K562 (cell line): ENCODE data around the gene CRK. TPM values are rescaled to one million over a fixed set of nuclear protein-coding genes. Genes with fewer than 3 reads are reported as not detected.
"Not testable (repeated sequence)": the region's sequence is repeated elsewhere in the genome, so short reads cannot be mapped to it uniquely, and the experiment has no call there.

ENCODE experiments used
- ATAC-seq: fragments of 200-7000 bp; cut with Tn5 transposase; 3 replicates; pipeline ENCODE4 v1.9.1; 2020; ENCODE audit warnings: moderate library complexity
- BruUV-seq: library from RNA; stranded (reverse); fragments of 400-500 nt; replicated peaks from 2 replicates; lab custom pipeline; 2021; lab: Mats Ljungman, UMichigan
- CTCF ChIA-PET: fragments of 300-600 bp; formaldehyde crosslinking; extraction: SDS; loops from one replicate; lab custom pipeline; 2021; ENCODE audit warnings: low intra/inter-chr PET ratio; lab: Yijun Ruan, JAX
- POLR2A ChIA-PET: fragments of 300-600, 350-650 bp; sonication (Branson Sonifier 250); formaldehyde crosslinking; extraction: SDS; loops from one replicate; lab custom pipeline; 2021; ENCODE audit warnings: antibody characterized with exemption, inconsistent platforms; lab: Yijun Ruan, JAX
- DNase-seq, 4 experiments: peaks; one replicate each; pipeline versions ENCODE4 v3.0.0 to v3.0.0-alpha.2; 2011 to 2018; ENCODE audit warnings: low spot score in 3 of 4, mixed read lengths in 3 of 4; ENCODE audit errors: extremely low read depth in 1 of 4
- FAIRE-seq: peaks from 2 replicates; lab custom pipeline; 2011; peaks lifted over from hg19 to GRCh38; lab: Jason Lieb, UNC
- H2AFZ ChIP-seq: 2 replicates; pipeline ENCODE4 v1.6.0; 2011; ENCODE audit warnings: low read depth, low read length, control low read depth, inconsistent platforms
- H3K27ac ChIP-seq: fragments of 200-600 bp; 3 replicates; pipeline ENCODE4 v1.8.0; 2011; ENCODE audit warnings: low read depth, mild to moderate bottlenecking, control low read depth, inconsistent platforms, low read length, moderate library complexity, mixed read lengths; ENCODE audit errors: extremely low read depth
- H3K27me3 ChIP-seq, 2 experiments: fragments of 300-600 bp in 1 of 2; 2 replicates in 1 of 2; 3 replicates in 1 of 2; pipeline versions ENCODE4 v1.6.0 to v1.8.0; 2011; ENCODE audit warnings: inconsistent platforms in 2 of 2, low read length in 2 of 2, mild to moderate bottlenecking in 1 of 2, mixed read lengths in 1 of 2, moderate library complexity in 1 of 2; ENCODE audit not compliant: control insufficient read depth in 2 of 2, insufficient read depth in 2 of 2
- H3K36me3 ChIP-seq: fragments of 300-600 bp; 3 replicates; pipeline ENCODE4 v1.8.0; 2011; ENCODE audit warnings: mild to moderate bottlenecking, low read length, inconsistent platforms; ENCODE audit not compliant: control insufficient read depth, insufficient read depth
- H3K4me1 ChIP-seq, 2 experiments: fragments of 200-600 bp in 1 of 2; replicated peaks in 1 of 2; 2 replicates in 1 of 2; 3 replicates in 1 of 2; pipeline versions ENCODE4 v1.5.1 to v1.8.0; 2011; ENCODE audit warnings: inconsistent platforms in 2 of 2, low read length in 2 of 2, mild to moderate bottlenecking in 1 of 2, mixed read lengths in 1 of 2, moderate library complexity in 1 of 2; ENCODE audit not compliant: control insufficient read depth in 2 of 2, insufficient read depth in 2 of 2
- H3K4me2 ChIP-seq: 2 replicates; pipeline ENCODE4 v1.6.1; 2011; ENCODE audit warnings: low read length, control low read depth, inconsistent platforms, mixed read lengths; ENCODE audit not compliant: insufficient read depth
- H3K4me3 ChIP-seq: fragments of 200-600 bp; sonication (generic), shearing (Covaris generic); 2 replicates; pipeline ENCODE4 v1.5.1; 2016; ENCODE audit warnings: control low read depth, inconsistent platforms
- H3K79me2 ChIP-seq: fragments of 200-600 bp; 3 replicates; pipeline ENCODE4 v1.8.0; 2011; ENCODE audit warnings: low read length, inconsistent platforms; ENCODE audit not compliant: control insufficient read depth, insufficient read depth
- H3K9ac ChIP-seq, 2 experiments: 2 replicates each; pipeline versions ENCODE4 v1.6.0 to v1.6.1; 2011; ENCODE audit warnings: low read depth in 2 of 2, low read length in 2 of 2, control low read depth in 1 of 2, inconsistent platforms in 1 of 2, mild to moderate bottlenecking in 1 of 2, mixed read lengths in 1 of 2; ENCODE audit not compliant: insufficient read depth in 1 of 2
- H3K9me1 ChIP-seq: one replicate; pipeline ENCODE4 v1.6.0; 2011; ENCODE audit warnings: inconsistent platforms, mild to moderate bottlenecking, low read length, moderate library complexity; ENCODE audit not compliant: control insufficient read depth, insufficient read depth
- H3K9me3 ChIP-seq: replicated peaks from 2 replicates; pipeline ENCODE4 v1.5.1; 2011; ENCODE audit warnings: low read depth, low read length, inconsistent platforms; ENCODE audit not compliant: control insufficient read depth, insufficient read depth
- H4K20me1 ChIP-seq: replicated peaks from 2 replicates; pipeline ENCODE4 v1.6.1; 2011; ENCODE audit warnings: low read length, inconsistent platforms, mixed read lengths; ENCODE audit not compliant: control insufficient read depth, insufficient read depth
- ARID2 ChIP-seq: fragments of 450-650 bp; IDR thresholded peaks from 2 replicates; pipeline ENCODE4 v1.6.1; 2017; ENCODE audit warnings: antibody characterized with exemption, mild to moderate bottlenecking
- BRCA1 ChIP-seq, 2 experiments: fragments of 450-650 bp in 1 of 2; sonication (generic) in 1 of 2; formaldehyde crosslinking in 1 of 2; IDR thresholded peaks; 2 replicates each; pipeline versions ENCODE4 v1.5.0 to v1.6.1; 2017 to 2020; ENCODE audit warnings: mild to moderate bottlenecking in 1 of 2, missing genetic modification reagents in 1 of 2
- DNMT1 ChIP-seq: fragments of 450-650 bp; IDR thresholded peaks from 2 replicates; pipeline ENCODE4 v1.6.1; 2016; ENCODE audit warnings: antibody characterized with exemption, mild to moderate bottlenecking
- LARP7 ChIP-seq: fragments of 450-650 bp; IDR thresholded peaks from 2 replicates; pipeline ENCODE4 v1.6.1; 2016
- NFIX ChIP-seq: fragments of 250-450 bp; sonication (Bioruptor Pico); IDR thresholded peaks from 2 replicates; pipeline ENCODE4 v1.4.0; 2020; ENCODE audit warnings: low read depth, mild to moderate bottlenecking, moderate library complexity
- RAD21 ChIP-seq, 2 experiments: fragments of 250-450 bp in 1 of 2; fragments of 450-650 bp in 1 of 2; sonication (Bioruptor Pico) in 1 of 2; formaldehyde crosslinking in 1 of 2; IDR thresholded peaks in 1 of 2; conservative IDR thresholded peaks in 1 of 2; 2 replicates each; pipeline versions ENCODE4 v1.4.0 to v1.8.0; 2020 to 2022; ENCODE audit warnings: mild to moderate bottlenecking in 2 of 2, moderate library complexity in 1 of 2
- TAF7 ChIP-seq: fragments of 450-650 bp; IDR thresholded peaks from 2 replicates; pipeline ENCODE4 v1.6.1; 2016; ENCODE audit warnings: missing genetic modification characterization, missing compliant biosample characterization
- TAL1 ChIP-seq: fragments of 450-650 bp; IDR thresholded peaks from 2 replicates; pipeline ENCODE4 v1.6.1; 2016; ENCODE audit warnings: mild to moderate bottlenecking
- XRCC4 ChIP-seq: IDR thresholded peaks from one replicate; pipeline ENCODE4 v1.6.1; 2011; ENCODE audit not compliant: insufficient read depth, insufficient read length; ENCODE audit errors: extremely low read depth
- ZNF133 ChIP-seq: fragments of 250-450 bp; sonication (Bioruptor Pico); IDR thresholded peaks from 2 replicates; pipeline ENCODE4 v1.4.0; 2020; ENCODE audit warnings: mild to moderate bottlenecking
- ZNF384 ChIP-seq: IDR thresholded peaks from 2 replicates; pipeline ENCODE4 v1.6.1; 2012; ENCODE audit warnings: low read depth, low read length, improper control_type of control experiment
- ZNF79 ChIP-seq: fragments of 250-450 bp; sonication (Bioruptor Pico); IDR thresholded peaks from 2 replicates; pipeline ENCODE4 v1.4.0; 2020; ENCODE audit warnings: low read depth, mild to moderate bottlenecking, moderate library complexity
- WGBS: fragments of 100-300 bp; shearing (Covaris generic); methylation state at CpG from one replicate; pipeline ENCODE4 v1.1.6; 2016; ENCODE audit warnings: low coverage, mixed read lengths; ENCODE audit not compliant: insufficient coverage; ENCODE audit errors: missing lambda C conversion rate; 5-methylcytosine and 5-hydroxymethylcytosine counted together
- in situ Hi-C: fragments of 300-500 bp; cut with MboI; formaldehyde crosslinking; loops from 4 replicates; pipeline ENCODE4 v1.15.0; 2018; ENCODE audit warnings: inconsistent platforms, mixed read lengths
- intact Hi-C: fragments of 100-400 bp; cut with micrococcal nuclease; formaldehyde crosslinking; loops from 2 replicates; pipeline ENCODE4 v1.14.2; 2022
- polyA plus RNA-seq, 8 experiments: library from polyadenylated mRNA; depleted of rRNA in 4 of 8; stranded (reverse) in 5 of 8; unstranded in 3 of 8; fragments of >200 nt; fragmentation: Nextera tagmentation in 2 of 8; fragmentation: Illumina TruSeq in 1 of 8; extraction: Ambion mirVana in 2 of 8; extraction: Trizol in 1 of 8; gene quantifications; 2 replicates each; pipeline versions ENCODE4 v1.2.1 to v1.2.3, GENCODE V29; 2011 to 2014; ENCODE audit warnings: inconsistent platforms in 1 of 8, missing spikeins in 1 of 8
- total RNA-seq, 7 experiments: library from RNA; depleted of rRNA in 6 of 7; stranded (reverse); fragments of >200 nt in 6 of 7; fragmentation: Illumina TruSeq in 2 of 7; extraction: Trizol in 2 of 7; gene quantifications; 2 replicates each; pipeline versions ENCODE4 v1.2.1 to v1.2.3, GENCODE V29; 2011 to 2021; ENCODE audit warnings: low replicate concordance in 1 of 7
- TF ChIP-seq, protein P1 (sequence below): sonication (generic); formaldehyde crosslinking; IDR thresholded peaks from 2 replicates; pipeline ENCODE4 v1.8.0; 2022; ENCODE audit warnings: missing genetic modification reagents, mild to moderate bottlenecking, borderline replicate concordance
- TF ChIP-seq, protein P2 (sequence below): fragments of 250-450 bp; sonication (Bioruptor Pico); IDR thresholded peaks from 2 replicates; pipeline ENCODE4 v1.8.0; 2021; ENCODE audit warnings: moderate library complexity, mild to moderate bottlenecking, inconsistent platforms

The CRK gene
- total and polyA plus RNA-seq, 9 of the 15 experiments (the other 6 are each of a cell fraction or from before 2014, with no cell fraction given), result 13.1 to 40.2 (median 26.1) TPM

DNA sequence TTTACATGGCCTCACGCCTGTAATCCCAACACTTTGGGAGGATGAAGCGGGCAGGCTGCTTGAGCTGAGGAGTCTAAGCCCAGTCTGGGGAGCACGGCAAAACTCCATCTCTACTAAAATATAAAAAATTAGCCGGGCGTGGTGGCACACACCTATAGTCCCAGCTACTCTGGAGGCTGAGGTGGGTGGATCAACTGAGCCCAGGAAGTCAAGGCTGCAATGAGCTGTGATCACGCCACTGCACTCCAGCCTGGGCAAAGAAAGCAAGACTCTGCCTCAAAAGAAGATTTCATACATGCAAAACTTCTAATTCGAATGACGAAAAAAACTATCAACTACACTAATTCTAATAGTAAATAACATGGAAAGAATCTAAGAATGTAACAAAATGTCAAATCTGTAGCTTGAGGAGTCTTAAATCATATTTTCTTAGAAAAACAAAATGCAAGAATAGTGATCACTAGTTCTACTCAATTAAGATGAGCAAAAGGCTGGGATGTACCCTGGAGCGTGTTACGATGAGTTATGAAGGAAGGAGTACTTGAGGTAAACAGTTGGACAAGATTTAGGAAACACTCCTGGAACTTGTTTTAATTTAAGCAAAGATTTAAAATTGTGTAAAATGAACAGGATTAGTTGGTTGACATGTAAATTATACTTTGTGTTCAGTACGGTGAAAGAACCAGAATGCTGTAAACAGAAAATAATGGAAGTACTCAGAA is 76.7 kb downstream of the CRK start:
- ATAC-seq, result no peak

DNA sequence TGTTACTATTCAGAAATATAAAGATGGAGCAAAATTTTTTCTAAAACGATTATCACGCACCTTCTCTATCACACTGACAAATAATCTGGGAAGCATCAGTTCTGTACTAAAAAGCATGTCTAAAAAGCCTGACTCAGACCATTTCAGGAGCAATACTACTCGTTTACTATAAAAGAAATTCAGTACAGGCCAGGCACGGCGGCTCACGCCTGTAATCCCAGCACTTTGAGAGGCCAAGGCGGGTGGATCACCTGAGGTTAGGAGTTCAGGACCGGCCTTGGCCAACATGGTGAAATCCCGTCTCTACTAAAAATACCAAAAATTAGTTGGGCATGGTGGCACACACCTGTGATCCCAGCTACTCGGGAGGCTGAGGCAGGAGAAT is 77.6 kb downstream of the CRK start:
- BruUV-seq, ATAC-seq, H3K27ac ChIP-seq, H3K27me3 ChIP-seq, H3K4me2 ChIP-seq, FAIRE-seq, H3K9me1 ChIP-seq, H3K9ac ChIP-seq, H3K4me3 ChIP-seq, H2AFZ ChIP-seq, DNase-seq, in situ Hi-C loops, intact Hi-C loops, H3K9me3 ChIP-seq, H3K4me1 ChIP-seq, CTCF ChIA-PET: not testable (repeated sequence)
- peaks cover 63% of the 10 kb centered on the region for H3K36me3 ChIP-seq
- H3K79me2 ChIP-seq, result peaks cover 98% of the 10 kb centered on the region
- 79% methylated on average over 8 of the region's 10 CpGs for WGBS
- H4K20me1 ChIP-seq, result peaks cover 67% of the 10 kb centered on the region
- POLR2A ChIA-PET, result interaction anchor here (1.5 kb wide), 1 partner anchor 8 kb away, joined by 9 read pairs; no protein-coding TSS in a partner anchor

More for the DNA sequence above, 76.7 kb downstream of the CRK start:
- intact Hi-C loops, result no loop called here
- ChIA-PET POLR2A (interaction anchor here (0.7 to 2.6 kb wide), 3 partner anchors 8 to 17 kb away, joined by 3 to 8 read pairs (median 6); no protein-coding TSS in a partner anchor), CTCF (no interaction called here)
- H3K9me3 ChIP-seq, result no peaks in the 10 kb centered on the region
- no peaks in the 10 kb centered on the region for H3K27me3 ChIP-seq
- no peaks in the 10 kb centered on the region for H3K9me1 ChIP-seq
- H3K4me1 ChIP-seq, result no peaks in the 10 kb centered on the region; a peak in 3 of 5 replicates
- H3K4me2 ChIP-seq, result no peak overlapping the region
- H4K20me1 ChIP-seq, result peaks cover 58% of the 10 kb centered on the region
- H3K36me3 ChIP-seq, result peaks cover 58% of the 10 kb centered on the region; the same call in 2 of the 3 replicates
- in situ Hi-C loops, result no loop called here
- no peak overlapping the region for H3K27ac ChIP-seq
- WGBS, result 91% methylated on average over 10 of the region's 11 CpGs
- no peak overlapping the region for H2AFZ ChIP-seq
- no peak for DNase-seq
- no TSS peak for BruUV-seq
- no peak for FAIRE-seq
- H3K79me2 ChIP-seq, result peaks cover 98% of the 10 kb centered on the region
- H3K4me3 ChIP-seq, result no peak overlapping the region
- TF ChIP-seq XRCC4 (no peak), ARID2 (no peak), RAD21 (CRISPR knock-in tag; conservative IDR thresholded peaks at IDR 0.05 in 1 of 2, IDR thresholded peaks at IDR 0.05 in 1 of 2) (no peak), DNMT1 (no peak), TAF7 (tag) (no peak), BRCA1 (IDR thresholded peaks at IDR 0.05) (no peak), BRCA1 (CRISPR knock-in tag; IDR thresholded peaks at IDR 0.05) (no peak), ZNF133 (CRISPR knock-in tag) (no peak), NFIX (CRISPR knock-in tag) (no peak), ZNF79 (CRISPR knock-in tag) (no peak), TAL1 (no peak), ZNF384 (no peak), LARP7 (no peak)
- TF ChIP-seq, protein P1, sequence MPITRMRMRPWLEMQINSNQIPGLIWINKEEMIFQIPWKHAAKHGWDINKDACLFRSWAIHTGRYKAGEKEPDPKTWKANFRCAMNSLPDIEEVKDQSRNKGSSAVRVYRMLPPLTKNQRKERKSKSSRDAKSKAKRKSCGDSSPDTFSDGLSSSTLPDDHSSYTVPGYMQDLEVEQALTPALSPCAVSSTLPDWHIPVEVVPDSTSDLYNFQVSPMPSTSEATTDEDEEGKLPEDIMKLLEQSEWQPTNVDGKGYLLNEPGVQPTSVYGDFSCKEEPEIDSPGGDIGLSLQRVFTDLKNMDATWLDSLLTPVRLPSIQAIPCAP (CRISPR knock-in tag), result no peak
- TF ChIP-seq, protein P2, sequence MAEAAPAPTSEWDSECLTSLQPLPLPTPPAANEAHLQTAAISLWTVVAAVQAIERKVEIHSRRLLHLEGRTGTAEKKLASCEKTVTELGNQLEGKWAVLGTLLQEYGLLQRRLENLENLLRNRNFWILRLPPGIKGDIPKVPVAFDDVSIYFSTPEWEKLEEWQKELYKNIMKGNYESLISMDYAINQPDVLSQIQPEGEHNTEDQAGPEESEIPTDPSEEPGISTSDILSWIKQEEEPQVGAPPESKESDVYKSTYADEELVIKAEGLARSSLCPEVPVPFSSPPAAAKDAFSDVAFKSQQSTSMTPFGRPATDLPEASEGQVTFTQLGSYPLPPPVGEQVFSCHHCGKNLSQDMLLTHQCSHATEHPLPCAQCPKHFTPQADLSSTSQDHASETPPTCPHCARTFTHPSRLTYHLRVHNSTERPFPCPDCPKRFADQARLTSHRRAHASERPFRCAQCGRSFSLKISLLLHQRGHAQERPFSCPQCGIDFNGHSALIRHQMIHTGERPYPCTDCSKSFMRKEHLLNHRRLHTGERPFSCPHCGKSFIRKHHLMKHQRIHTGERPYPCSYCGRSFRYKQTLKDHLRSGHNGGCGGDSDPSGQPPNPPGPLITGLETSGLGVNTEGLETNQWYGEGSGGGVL (CRISPR knock-in tag), result no peak
- H3K9ac ChIP-seq, result no peak overlapping the region
